Stromal cell of bone marrow (primary cell): Measurements from ENCODE around the gene DVL2.

Experiments used
- DNase-seq: peaks from one replicate; pipeline ENCODE4 v3.0.0-alpha.2; 2012; ENCODE audit warnings: low read depth

The DVL2 gene

DNA sequence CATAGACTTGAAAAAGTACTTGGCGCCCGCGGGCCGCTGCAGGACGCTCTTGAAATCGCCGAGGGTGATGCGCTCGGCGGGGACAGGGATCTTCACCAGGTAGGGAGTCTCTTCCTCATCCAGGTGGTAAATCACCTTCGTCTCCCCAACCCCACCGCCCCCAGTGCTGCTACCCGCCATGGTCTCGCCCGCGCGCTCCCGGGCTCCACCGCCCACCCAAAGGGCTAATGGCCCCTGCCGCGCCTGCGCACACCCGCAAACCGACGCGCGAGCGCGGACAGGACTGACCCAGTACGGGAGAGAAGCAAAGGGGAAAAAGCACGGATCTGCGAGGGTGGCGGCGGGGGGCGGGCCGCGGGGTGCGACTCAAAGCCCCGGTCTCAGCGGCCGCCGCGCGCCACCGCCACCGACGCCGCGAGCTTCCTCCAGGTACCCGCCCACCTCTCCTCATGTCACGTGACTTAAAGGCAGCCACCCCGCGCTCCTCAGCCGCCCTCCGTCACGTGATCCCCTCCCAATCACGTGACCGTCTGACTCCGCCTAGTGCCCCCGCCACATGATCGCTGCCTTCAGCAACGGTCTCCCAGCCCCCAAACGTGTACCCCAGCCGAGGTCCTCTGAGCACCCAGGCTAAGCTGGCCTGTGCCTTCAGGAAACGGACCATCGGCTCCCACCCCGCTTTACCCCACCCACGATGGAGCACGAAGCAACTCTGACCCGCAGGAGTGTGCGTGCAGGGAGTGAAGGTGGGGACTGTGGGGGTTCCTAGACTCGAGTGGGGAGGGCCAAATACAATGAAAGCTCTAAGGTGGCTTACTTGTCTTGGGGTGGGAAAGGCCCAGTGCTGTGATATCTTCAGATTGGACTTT, at the start of gene DVL2:
TSS of gene DVL2 (minus strand) at position 435 of the 869 bp plus-strand sequence. CDS start at position 180, 255 bp downstream.
- peak; percentile 85 for DNase-seq

DNA sequence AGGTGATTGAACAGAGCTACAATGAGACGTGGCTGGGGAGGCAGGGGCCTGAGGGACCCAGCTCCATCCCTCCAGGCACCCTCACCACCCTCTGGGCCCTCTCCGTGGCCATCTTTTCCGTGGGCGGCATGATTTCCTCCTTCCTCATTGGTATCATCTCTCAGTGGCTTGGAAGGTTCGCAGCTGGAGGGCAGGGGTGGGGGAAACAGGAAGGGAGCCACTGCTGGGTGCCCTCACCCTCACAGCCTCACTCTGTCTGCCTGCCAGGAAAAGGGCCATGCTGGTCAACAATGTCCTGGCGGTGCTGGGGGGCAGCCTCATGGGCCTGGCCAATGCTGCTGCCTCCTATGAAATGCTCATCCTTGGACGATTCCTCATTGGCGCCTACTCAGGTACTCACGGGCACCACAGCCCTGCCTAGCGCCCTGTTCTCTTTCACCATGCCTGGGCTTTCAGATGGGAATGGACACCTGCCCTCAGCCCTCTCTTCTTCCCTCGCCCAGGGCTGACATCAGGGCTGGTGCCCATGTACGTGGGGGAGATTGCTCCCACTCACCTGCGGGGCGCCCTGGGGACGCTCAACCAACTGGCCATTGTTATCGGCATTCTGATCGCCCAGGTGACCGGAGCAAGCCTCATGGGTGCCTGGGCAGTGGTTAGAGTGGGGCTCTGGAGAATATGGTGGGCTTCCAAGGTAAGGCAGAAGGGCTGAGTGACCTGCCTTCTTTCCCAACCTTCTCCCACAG, 49.3 kb upstream of the DVL2 start:
- DNase-seq: no peak

DNA sequence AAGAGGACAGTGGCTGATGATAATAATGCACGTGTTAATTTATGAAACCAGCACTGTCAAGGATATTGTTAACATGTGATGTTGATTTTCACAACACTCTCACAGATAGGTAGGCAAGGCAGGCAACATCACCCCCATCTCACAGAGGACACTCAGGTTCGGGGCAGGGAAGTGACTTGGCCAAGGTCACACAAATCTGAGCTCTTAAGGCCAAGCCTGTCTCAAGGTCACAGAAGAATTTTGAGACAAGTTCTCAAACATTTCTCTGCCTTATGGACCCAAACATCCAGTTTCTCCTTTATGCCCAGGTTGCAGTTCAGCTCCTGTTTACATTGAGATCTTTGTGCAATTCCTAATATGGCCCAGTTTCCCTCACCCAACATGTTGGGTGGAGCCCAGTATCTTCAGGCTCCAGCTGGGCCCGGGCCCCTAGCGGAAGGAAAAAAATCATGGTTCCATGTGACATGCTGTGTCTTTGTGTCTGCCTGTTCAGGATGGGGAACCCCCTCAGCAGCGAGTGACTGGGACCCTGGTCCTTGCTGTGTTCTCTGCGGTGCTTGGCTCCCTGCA, 48.5 kb upstream of the DVL2 start:
- DNase-seq: no peak

DNA sequence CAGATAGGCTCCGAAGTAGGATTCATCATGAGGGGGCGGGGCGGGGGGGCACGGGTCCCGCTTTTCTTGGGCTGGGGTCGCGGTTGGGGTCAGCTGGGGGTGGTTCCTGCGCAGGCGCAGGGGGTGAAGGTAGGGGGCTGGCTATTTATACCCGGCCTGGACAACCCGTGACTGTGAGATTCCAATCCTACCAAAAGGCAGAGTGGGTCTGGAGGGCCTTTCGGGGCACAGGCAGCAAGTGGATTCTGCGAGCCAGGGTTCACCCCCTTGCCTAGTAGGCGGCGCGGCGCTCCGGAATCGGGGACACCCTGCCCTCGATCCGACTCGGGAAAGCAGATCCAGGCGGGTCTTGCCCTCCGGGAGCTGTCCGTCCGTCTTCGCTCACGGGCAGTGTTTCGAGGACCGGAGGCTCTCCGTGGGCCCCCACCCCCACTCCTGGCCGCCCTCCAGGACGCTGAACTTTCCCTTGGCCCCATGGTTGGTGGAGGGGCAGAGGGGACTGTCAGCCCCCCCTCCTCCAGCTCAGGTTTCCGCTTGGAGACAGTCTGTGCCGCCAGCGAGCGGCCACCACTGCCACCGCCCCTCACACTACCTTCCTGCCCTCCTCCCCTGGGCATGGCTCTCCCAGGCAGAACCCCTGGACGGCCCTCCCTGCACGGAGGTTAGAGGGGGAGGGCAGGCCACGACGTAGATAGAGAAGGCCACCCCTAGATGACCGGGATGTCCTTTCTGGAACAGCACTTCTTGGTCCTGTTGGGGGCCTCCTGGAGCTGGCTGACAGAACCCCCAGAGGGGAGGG, 47.8 kb upstream of the DVL2 start:
- no peak for DNase-seq

DNA sequence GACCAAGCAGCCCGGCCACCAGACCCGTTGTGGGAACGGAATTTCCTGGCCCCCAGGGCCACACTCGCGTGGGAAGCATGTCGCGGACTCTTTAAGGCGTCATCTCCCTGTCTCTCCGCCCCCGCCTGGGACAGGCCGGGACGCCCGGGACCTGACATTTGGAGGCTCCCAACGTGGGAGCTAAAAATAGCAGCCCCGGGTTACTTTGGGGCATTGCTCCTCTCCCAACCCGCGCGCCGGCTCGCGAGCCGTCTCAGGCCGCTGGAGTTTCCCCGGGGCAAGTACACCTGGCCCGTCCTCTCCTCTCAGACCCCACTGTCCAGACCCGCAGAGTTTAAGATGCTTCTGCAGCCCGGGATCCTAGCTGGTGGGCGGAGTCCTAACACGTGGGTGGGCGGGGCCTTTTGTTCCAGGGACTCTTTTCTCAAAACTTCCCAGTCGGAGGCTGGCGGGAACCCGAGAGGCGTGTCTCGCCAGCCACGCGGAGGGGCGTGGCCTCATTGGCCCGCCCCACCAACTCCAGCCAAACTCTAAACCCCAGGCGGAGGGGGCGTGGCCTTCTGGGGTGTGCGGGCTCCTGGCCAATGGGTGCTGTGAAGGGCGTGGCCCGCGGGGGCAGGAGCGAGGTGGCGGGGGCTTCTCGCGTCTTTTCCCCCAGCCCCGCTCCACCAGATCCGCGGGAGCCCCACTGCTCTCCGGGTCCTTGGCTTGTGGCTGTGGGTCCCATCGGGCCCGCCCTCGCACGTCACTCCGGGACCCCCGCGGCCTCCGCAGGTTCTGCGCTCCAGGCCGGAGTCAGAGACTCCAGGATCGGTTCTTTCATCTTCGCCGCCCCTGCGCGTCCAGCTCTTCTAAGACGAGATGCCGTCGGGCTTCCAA, 47.0 kb upstream of the DVL2 start, which contains the start of gene SLC2A4:
TSS of gene SLC2A4 (plus strand) at position 645 of the 879 bp plus-strand sequence. CDS start at position 862, 217 bp downstream.
- DNase-seq: peak; percentile 82

DNA sequence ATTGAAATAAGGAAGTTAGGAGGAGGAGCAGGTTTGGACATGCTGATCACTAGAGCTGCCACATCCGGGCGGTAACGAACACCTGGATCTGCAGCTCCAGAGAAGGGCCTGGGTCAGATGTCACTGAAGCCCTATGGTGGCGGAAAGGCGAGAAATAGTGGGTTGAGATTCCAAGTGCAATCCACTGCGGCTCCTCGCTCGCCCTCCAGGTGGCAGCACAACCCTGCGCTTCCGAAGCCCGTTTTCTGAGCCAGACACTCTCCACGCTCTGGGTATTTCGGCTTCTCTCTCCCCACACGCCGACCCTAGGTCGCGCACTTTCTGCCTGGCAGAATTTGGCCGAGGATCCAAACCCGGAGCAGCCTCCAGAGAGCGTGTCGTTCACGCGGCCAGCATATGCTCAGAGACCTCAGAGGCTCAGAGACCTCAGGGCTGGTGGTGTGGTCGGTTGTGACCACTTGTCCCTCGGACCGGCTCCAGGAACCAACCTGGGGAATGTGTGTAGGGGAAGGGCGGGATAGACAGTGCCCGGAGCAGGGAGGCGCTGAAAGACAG, 46.3 kb upstream of the DVL2 start:
- DNase-seq: peak; percentile 42

DNA sequence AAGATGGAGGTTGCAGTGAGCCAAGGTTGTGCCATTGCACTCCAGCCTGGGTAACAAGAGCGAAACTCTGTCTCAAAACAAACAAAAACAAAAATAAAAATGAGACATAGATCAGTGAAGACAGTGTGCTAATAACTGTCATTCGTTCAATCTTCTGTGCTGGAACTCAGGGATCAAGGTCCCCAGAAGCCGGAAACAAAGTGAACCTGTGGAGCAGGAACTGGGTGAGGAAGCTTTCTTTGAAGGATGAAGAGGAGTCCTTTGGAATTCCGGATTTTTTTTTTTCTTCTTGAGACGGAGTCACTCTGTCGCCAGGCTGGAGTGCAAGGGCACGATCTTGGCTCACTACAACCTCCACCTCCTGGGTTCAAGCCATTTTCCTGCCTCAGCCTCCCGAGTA, 45.1 kb upstream of the DVL2 start:
- DNase-seq: no peak

DNA sequence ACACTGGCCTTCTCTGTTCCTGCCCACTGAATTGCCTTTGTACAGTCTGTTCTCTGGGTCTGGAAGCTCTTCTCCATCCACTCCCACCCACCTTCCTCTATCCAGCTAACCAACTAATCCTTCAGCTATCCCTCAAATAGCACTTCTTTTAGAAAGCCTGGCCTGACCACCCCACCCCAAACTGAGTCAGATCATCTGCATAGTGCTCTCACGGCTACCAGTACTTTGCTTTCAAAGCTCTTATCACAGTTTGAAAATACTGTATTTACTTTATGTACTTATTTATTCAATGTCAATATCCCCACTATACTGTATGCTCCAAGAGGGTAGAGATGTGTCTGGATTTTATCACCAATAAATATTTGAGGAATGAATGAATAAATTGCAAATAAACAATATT, 32.5 kb upstream of the DVL2 start:
- DNase-seq: no peak

DNA sequence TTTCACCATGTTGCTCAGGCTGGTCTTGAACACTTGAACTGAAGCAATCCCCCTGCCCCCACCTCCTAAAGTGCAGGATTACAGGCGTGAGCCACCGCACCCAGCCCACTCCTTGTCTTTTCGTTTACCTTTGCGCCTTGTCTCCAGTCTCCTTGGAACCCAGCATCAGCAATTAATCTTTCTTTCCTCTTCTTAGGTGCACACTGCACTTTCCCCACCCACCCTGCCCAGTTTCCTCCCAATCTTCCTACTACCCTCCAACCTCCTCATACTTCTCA, 29.4 kb upstream of the DVL2 start:
- DNase-seq: no peak

DNA sequence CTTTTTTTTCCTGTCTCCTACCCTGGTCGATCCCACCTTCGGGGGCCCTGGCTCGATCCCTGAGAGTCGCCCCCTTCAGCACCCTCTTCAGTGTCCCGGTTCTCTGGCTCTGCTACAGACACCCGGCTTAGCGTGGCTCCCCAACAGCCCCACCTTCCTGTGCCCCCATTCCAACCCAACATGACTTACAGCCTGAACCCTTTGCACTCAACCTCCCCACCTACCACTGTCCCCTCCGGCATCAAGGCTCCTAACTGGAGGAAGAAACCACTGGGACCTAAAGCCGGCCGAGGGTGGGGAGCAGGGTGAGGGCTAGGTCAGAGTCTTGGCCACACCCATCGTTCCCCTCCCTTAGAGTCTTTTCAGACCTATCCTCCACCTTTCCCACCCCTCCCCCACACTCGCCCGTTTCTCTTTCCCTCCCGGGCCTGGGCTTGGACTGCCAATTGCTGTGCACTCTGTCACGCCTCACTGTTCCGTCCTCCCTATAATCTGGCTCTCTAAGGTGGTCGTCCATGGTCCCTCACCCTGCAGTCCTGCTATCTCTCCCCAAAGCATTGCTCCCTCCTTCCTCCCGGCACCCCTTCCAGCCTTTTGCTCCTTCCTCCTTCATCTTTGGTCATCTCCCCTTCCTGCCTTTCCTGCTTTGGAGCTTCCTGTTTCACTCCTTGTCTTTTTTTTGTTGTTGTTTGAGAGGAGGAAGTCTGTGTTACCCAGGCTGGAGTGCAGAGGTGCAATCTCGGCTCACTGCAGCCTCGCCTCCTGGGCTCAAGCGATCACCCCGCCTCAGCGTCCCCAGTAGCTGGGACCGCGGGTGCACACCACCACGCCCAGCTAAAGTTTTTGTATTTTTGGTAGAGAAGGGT, 28.9 kb upstream of the DVL2 start:
- no peak for DNase-seq

DNA sequence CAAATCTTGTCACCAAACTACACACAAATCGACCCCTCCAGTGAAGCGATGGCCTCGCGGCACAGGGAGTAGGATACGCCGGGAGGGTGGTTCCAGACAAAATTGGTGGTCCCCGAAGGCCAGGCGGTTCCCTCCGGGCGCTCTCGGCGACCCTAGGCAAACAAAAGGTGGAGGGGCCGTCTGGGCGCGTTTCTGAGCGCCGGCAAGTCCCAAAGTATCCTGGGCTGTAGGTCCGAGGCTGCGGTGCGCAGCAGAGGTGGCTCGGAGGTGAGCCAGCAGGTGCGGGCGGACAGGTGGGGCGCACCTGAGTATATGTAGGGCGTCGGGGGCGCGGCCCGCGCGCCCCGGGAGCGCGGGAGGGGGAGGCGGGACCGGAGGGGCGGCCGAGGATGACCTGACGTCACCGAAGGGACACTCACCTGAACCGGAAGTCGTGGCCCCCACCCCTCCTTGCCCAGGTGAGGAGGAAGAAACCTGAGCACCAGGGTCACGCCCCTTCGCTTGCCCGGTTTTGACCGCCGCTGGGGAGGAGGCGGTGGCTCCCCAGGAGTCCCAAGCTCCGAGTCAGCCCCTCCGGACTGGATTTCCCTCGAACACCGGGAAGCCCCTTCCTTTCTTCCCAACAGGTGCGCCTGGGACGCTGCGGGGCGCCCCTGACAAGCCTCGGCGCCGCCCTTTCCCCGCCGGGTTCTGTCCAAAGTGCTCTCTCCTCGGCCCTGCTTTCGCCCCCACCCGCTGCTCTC, 28.0 kb upstream of the DVL2 start, which contains the start of gene CLDN7:
TSS of gene CLDN7 (minus strand) at position 287 of the 743 bp plus-strand sequence. CDS start 435 bp downstream, outside the sequence.
- no peak for DNase-seq

DNA sequence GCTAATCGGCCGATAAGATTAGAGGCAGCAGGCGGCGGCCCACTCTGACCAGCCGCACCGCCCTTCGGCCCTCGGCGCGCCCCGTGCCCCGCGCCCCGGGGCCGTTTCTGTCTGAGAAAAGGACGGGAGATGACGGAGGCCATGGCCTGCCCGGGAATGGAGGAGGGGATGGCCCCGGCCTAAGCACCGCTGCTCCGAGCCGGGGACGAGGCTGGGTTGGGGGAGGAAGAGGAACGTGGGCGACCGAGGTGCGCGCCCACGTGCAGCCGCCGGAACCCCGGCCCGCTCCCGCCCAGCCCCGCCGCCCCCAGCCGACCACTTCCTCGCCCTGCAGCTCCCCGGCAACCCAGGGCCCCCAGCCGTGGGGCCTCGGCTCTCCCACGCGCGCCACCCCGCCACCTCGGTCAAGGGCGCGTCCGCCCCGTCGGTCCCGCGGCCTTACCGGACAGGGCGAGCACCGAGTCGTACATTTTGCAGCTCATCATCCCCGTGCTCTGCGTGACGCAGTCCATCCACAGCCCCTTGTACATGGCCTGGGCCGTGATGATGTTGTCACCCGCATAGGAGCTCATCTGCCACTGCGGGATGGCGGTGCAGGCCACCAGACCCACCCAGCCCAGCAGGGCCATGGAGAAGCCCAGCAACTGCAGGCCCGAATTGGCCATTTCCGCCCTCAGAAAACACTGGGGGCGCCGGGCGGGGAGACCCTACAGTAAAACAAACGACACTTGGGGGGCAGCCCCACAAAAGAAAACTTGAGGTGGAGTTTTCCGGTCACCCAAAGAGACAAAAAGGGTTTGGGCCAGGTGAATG, 27.3 kb upstream of the DVL2 start:
- DNase-seq: no peak

DNA sequence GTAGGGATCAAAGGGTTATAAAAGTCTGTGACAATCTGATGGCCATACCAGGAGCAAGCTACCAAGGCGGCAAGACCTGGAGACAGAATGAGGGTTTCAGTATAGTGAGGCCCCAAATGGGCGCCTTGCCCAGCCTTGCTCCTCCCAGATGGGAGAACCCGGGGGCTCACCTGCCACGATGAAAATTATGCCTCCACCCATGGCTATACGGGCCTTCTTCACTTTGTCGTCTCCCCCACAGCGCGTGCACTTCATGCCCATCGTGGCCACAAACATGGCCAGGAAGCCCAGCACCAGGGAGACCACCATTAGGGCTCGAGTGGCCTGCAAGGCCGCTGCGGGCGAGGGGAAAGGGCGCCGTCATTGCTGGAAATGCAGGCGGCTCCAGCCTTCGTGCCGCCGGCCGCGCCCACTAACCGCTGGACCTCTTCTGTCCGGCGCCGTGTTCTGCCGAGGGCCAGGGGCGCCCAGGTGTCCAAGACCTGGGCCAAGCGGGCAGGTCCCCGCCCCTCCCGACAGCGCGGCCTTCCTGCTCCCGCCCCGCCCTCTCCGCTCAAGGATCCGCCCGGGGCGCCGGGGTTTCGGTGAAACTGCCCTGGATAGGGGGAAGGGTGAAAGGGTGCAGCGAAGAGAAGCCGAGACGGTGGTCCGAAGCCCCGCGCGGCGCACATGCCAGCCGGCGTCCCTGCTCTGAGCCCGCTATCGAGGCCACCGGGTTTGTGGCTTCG, 26.5 kb upstream of the DVL2 start:
- DNase-seq: no peak

DNA sequence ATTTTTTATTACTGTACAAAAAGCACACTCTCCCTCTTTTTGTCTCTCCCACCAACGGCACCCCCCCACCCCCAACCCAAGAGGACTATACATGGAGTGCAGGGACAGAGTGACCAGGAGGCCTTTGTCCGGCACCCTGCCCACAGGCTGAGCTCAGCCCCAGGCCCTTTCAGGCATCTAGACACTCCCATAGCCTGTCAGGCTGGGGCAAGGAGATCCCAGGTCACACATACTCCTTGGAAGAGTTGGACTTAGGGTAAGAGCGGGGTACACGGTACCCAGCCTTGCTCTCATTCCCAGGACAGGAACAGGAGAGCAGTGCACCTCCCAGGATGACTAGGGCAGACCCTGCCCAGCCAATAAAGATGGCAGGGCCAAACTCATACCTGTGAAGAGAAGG, 25.8 kb upstream of the DVL2 start:
- no peak for DNase-seq

DNA sequence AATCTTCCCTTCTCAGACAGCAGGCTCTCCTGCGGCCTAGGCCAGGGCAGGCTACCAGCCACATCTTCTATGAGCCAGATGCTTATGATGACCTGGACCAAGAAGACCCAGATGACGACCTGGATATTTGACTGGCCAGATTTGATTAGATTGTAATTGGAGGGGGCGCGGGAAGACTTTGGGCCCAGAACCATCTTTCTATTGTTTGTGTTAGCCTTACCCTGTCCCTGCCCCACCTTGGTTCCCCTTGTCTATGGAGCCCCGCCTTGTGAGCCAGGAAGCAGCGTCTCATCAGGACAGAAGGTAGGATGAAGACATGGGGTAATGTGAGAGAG, 25.2 kb upstream of the DVL2 start:
- no peak for DNase-seq

DNA sequence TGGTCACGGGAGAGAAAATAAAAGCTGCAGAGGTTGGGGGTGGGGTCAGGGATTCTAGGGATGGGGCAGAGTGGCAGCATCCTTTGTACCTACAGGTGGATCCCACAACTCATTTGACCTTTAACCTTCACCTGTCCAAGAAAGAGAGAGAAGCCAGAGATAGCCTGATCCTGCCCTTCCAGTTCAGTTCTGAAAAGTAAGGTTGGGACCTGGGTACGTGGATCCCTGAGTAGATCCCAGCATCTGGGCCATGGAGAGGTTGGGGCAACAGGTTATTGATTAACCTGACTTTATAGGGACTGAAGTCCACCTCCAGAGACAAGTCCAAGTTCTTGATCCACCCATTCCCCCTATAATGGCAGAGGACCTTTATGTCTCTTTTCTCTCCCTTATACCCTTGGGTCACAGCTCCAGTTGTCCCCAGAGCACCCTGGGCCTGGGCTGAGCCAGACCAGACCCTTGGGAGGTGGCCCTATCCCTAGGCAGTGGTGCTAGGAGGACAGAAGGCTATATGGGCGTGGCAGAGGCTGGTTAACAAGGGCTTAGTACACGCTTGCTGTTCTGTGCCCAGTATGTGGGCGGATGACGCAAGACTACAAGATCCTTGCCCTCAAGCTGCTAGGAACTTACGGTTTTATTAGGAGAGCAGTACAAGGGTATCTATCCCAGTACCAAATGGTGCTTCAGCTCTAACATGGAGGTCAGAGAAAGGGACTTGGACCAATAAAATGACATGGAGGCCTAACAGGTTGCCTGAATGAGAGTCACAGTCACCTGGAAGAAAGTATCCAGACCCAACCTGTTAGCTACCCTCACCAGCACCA, 24.6 kb upstream of the DVL2 start:
- DNase-seq: no peak
